ENCODE measurements around the gene FAM50B. TPM values are rescaled to one million over a fixed set of nuclear protein-coding genes. Genes with fewer than 3 reads are reported as not detected.

Gene FAM50B
- total and polyA plus RNA-seq, 2 of the 4 experiments (the other 2 are of a cell fraction) = 4.1 to 7.4 TPM

DNA sequence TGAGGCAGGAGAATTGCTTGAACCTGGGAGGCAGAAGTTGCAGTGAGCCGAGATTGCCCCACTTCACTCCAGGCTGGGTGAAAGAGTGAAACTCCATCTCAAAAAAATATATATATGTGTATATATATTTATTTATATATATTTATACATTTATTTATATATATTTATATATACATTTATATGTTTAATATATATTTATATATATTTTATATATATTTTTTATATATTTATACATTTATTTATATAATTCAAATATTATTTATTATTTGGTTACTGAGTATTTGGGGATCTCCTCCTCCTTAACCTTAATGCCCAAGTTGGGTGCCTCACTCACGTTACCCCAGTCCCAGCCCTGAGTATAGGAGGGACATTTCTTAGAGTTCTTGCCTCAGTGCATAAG is 2.7 kb downstream of the FAM50B start:
- dilution Hi-C loops (cut with HindIII; ENCODE audit: low sequenced_read_pairs, unreplicated experiment) (no loop called here), in situ Hi-C loops (cut with MboI; ENCODE audit: low sequenced_read_pairs) (no loop called here), intact Hi-C loops (cut with micrococcal nuclease) (no loop called here)
- Histone ChIP-seq H2AFZ (replicated peaks; ENCODE audit: low read length, poor library complexity) (no peak overlapping the region), H3K4me3 (ENCODE audit: insufficient read depth, low read depth, low read length) (no peak overlapping the region), H2BK5ac (ENCODE audit: low read depth, low read length, poor library complexity, severe bottlenecking) (no peak overlapping the region), H4K91ac (ENCODE audit: insufficient read depth, low read depth, low read length) (no peak overlapping the region), H3K14ac (replicated peaks; ENCODE audit: low read depth, low read length) (no peak overlapping the region), H4K8ac (ENCODE audit: low read depth in 2 of 2, low read length in 2 of 2) (no peak overlapping the region), H2BK120ac (ENCODE audit: low read depth, low read length) (no peak overlapping the region), H3K4me2 (ENCODE audit: low read depth, low read length) (no peak overlapping the region), H3K23ac (ENCODE audit: low read depth, low read length) (no peak overlapping the region), H3K36me3 (ENCODE audit: control insufficient read depth, insufficient read depth, low read length) (no peaks in the 10 kb centered on the region), H3K79me1 (ENCODE audit: low read depth in 1 of 2, low read length in 2 of 2) (peaks cover 0 to 7% of the 10 kb centered on the region in 2 experiments; a peak in 1 of 4 replicates), H3K27ac (ENCODE audit: insufficient read depth, low read length) (no peak overlapping the region), H3K4ac (ENCODE audit: low read depth, low read length) (no peak overlapping the region), H2AK9ac (replicated peaks; ENCODE audit: low read depth, low read length, poor library complexity) (no peak overlapping the region), H3K9me1 (ENCODE audit: insufficient read depth, low read length) (0 out of 2 replicates have a peak, but pooled peaks cover 2% of the 10 kb centered on the region), H2BK15ac (ENCODE audit: low read depth, low read length) (no peak overlapping the region), H3K9me3 (ENCODE audit: control insufficient read depth, insufficient read depth, low read length) (no peaks in the 10 kb centered on the region), H4K20me1 (ENCODE audit: insufficient read depth, low read length) (no peaks in the 10 kb centered on the region), H3K27me3 (ENCODE audit: control insufficient read depth, insufficient read depth, low read length) (no peaks in the 10 kb centered on the region), H2AK5ac (ENCODE audit: low read depth, low read length) (no peak overlapping the region), H3K4me1 (ENCODE audit: control insufficient read depth, insufficient read depth, low read length) (peaks cover 6% of the 10 kb centered on the region; the same call in 1 of the 2 replicates), H3K56ac (ENCODE audit: extremely low read depth, insufficient read depth, low read length) (no peak overlapping the region), H3K9ac (ENCODE audit: low read depth, low read length) (no peak overlapping the region), H3K18ac (ENCODE audit: low read depth, low read length) (no peak overlapping the region), H2BK20ac (ENCODE audit: low read depth, low read length) (no peak overlapping the region), H4K5ac (ENCODE audit: low read depth, low read length) (no peak overlapping the region)
- POLR2A ChIA-PET (ENCODE audit: unreplicated experiment) = no interaction called here
- no peak for DNase-seq
- CTCF ChIA-PET = no interaction called here
- ATAC-seq (ENCODE audit: low read depth) = no peak
- no TSS peak for BruUV-seq (replicated peaks)
- no CpG with 5 or more reads among the region's 2 CpGs for WGBS, 2 experiments (ENCODE audit: extremely low coverage in 2 of 2, insufficient read length in 1 of 2)
- no peak for TF ChIP-seq FOS (IDR thresholded peaks at IDR 0.05; ENCODE audit: low read depth, low read length)
- TF ChIP-seq SMC3 (IDR thresholded peaks at IDR 0.05; ENCODE audit: low read depth, low read length) = no peak
- TF ChIP-seq, protein P1, sequence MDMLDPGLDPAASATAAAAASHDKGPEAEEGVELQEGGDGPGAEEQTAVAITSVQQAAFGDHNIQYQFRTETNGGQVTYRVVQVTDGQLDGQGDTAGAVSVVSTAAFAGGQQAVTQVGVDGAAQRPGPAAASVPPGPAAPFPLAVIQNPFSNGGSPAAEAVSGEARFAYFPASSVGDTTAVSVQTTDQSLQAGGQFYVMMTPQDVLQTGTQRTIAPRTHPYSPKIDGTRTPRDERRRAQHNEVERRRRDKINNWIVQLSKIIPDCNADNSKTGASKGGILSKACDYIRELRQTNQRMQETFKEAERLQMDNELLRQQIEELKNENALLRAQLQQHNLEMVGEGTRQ (IDR thresholded peaks at IDR 0.05; ENCODE audit: low read depth, low read length) = no peak
- TF ChIP-seq RFX5 (IDR thresholded peaks at IDR 0.05; ENCODE audit: low read depth, low read length) = no peak
- TF ChIP-seq RCOR1 (IDR thresholded peaks at IDR 0.05; ENCODE audit: insufficient replicate concordance, low read length) = no peak
- TF ChIP-seq, protein P2, sequence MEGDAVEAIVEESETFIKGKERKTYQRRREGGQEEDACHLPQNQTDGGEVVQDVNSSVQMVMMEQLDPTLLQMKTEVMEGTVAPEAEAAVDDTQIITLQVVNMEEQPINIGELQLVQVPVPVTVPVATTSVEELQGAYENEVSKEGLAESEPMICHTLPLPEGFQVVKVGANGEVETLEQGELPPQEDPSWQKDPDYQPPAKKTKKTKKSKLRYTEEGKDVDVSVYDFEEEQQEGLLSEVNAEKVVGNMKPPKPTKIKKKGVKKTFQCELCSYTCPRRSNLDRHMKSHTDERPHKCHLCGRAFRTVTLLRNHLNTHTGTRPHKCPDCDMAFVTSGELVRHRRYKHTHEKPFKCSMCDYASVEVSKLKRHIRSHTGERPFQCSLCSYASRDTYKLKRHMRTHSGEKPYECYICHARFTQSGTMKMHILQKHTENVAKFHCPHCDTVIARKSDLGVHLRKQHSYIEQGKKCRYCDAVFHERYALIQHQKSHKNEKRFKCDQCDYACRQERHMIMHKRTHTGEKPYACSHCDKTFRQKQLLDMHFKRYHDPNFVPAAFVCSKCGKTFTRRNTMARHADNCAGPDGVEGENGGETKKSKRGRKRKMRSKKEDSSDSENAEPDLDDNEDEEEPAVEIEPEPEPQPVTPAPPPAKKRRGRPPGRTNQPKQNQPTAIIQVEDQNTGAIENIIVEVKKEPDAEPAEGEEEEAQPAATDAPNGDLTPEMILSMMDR (conservative IDR thresholded peaks at IDR 0.05; ENCODE audit: low read depth, low read length) = no peak
- TF ChIP-seq, protein P3, sequence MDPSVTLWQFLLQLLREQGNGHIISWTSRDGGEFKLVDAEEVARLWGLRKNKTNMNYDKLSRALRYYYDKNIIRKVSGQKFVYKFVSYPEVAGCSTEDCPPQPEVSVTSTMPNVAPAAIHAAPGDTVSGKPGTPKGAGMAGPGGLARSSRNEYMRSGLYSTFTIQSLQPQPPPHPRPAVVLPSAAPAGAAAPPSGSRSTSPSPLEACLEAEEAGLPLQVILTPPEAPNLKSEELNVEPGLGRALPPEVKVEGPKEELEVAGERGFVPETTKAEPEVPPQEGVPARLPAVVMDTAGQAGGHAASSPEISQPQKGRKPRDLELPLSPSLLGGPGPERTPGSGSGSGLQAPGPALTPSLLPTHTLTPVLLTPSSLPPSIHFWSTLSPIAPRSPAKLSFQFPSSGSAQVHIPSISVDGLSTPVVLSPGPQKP (IDR thresholded peaks at IDR 0.05; ENCODE audit: borderline replicate concordance, low read depth, low read length) = no peak
- TF ChIP-seq POLR2A (IDR thresholded peaks at IDR 0.05; ENCODE audit: low read depth, low read length) = no peak
- TF ChIP-seq CHD1 (IDR thresholded peaks at IDR 0.05; ENCODE audit: low read depth, low read length) = no peak
- TF ChIP-seq BHLHE40 (IDR thresholded peaks at IDR 0.05; ENCODE audit: low read depth, low read length) = no peak
- no peak for TF ChIP-seq MAZ (IDR thresholded peaks at IDR 0.05; ENCODE audit: borderline replicate concordance, low read depth, low read length)
- no peak for TF ChIP-seq RAD21 (IDR thresholded peaks at IDR 0.05; ENCODE audit: low read length)
- no peak for TF ChIP-seq MXI1 (IDR thresholded peaks at IDR 0.05; ENCODE audit: borderline replicate concordance, low read depth, low read length)
- no peak for TF ChIP-seq NFE2L2 (IDR thresholded peaks at IDR 0.05; ENCODE audit: low read depth, low read length)
- no peak for TF ChIP-seq MAFK (IDR thresholded peaks at IDR 0.05; ENCODE audit: low read depth, low read length)
- no peak for TF ChIP-seq CEBPB (IDR thresholded peaks at IDR 0.05; ENCODE audit: low read depth, low read length)

All from IMR-90 (cell line).